Breast epithelium (tissue), 3 donors: ENCODE data around the gene RCAN3.

Source experiments
- POLR2A ChIP-seq: fragments of 450-650 bp; IDR thresholded peaks from one replicate; pipeline ENCODE4 v1.6.1; 2016; ENCODE audit warnings: antibody characterized with exemption, mild to moderate bottlenecking, moderate library complexity
- TF ChIP-seq, protein P1 (sequence below), 3 donors: fragments of 450-650 bp; IDR thresholded peaks; one replicate each; pipeline ENCODE4 v1.5.1; 2016 to 2017; ENCODE audit warnings: antibody characterized with exemption in 3 of 3, mild to moderate bottlenecking in 3 of 3, moderate library complexity in 3 of 3

- TF ChIP-seq, protein P1, sequence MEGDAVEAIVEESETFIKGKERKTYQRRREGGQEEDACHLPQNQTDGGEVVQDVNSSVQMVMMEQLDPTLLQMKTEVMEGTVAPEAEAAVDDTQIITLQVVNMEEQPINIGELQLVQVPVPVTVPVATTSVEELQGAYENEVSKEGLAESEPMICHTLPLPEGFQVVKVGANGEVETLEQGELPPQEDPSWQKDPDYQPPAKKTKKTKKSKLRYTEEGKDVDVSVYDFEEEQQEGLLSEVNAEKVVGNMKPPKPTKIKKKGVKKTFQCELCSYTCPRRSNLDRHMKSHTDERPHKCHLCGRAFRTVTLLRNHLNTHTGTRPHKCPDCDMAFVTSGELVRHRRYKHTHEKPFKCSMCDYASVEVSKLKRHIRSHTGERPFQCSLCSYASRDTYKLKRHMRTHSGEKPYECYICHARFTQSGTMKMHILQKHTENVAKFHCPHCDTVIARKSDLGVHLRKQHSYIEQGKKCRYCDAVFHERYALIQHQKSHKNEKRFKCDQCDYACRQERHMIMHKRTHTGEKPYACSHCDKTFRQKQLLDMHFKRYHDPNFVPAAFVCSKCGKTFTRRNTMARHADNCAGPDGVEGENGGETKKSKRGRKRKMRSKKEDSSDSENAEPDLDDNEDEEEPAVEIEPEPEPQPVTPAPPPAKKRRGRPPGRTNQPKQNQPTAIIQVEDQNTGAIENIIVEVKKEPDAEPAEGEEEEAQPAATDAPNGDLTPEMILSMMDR (IDR thresholded peaks at IDR 0.05), result no peak
- no peak for TF ChIP-seq POLR2A
These were observed 69.7 kb downstream of the RCAN3 start for GRCh38 chr1:24572301-24572700.
